Left cardiac atrium (tissue), 4 donors: ENCODE data around the gene KANK4. TPM values are rescaled to one million over a fixed set of nuclear protein-coding genes. Genes with fewer than 3 reads are reported as not detected.
"Not testable (repeated sequence)": the region's sequence is repeated elsewhere in the genome, so short reads cannot be mapped to it uniquely, and the experiment has no call there.

Experiments
- ATAC-seq, 2 donors: fragments of 200-7000 bp; cut with Tn5 transposase; one replicate each; pipeline ENCODE4 v1.9.1; 2020; ENCODE audit warnings: mild to moderate bottlenecking in 2 of 2, moderate library complexity in 2 of 2
- DNase-seq: peaks from one replicate; pipeline ENCODE4 v3.0.0-alpha.2; 2020
- intact Hi-C, 2 donors: fragments of 100-400 bp; cut with DNase I; formaldehyde crosslinking; loops; one replicate each; pipeline versions ENCODE4 v1.14.1 to v1.15.1; 2022 to 2023
- total RNA-seq, 2 donors: library from RNA; stranded (reverse); fragmentation: NEBNext Ultra II Directional; extraction: Animal tissue kit (Norgen Biotek cat#: 25700); gene quantifications; one replicate each; pipeline ENCODE4 v1.2.1, GENCODE V29; 2021
- donor health status: DM: no; HTN: yes; CAD: no.
- donor health status: DM: no; HTN: yes; CAD: no; lungs with severe emphysema.
- donor health status: DM: yes; HTN: yes; CAD: no.
- donor health status: Dilated cardiomyopathy.

The KANK4 gene
- total RNA-seq, 2 donors from 2014 or later = 1.4 to 4.0 TPM

GRCh38 chr1:62247391-62248168, 71.7 kb downstream of the KANK4 start:
- intact Hi-C loops = no loop called here
- no peak for ATAC-seq

GRCh38 chr1:62245201-62245600, 74.0 kb downstream of the KANK4 start:
- ATAC-seq (no peak), DNase-seq (no peak)
- intact Hi-C loops = no loop called here

More at GRCh38 chr1:62247391-62248168, 71.7 kb downstream of the KANK4 start:
- no peak for DNase-seq

- intact Hi-C loops, DNase-seq, ATAC-seq: not testable (repeated sequence)
Observed at GRCh38 chr1:62244380-62244779, 74.9 kb downstream of the KANK4 start.

GRCh38 chr1:62241371-62242131, 77.7 kb downstream of the KANK4 start:
- ATAC-seq (peak in 1 of 2 donors; percentile 47), DNase-seq (no peak)
- intact Hi-C loops = no loop called here

- ATAC-seq = no peak
- intact Hi-C loops = no loop called here
Observed at GRCh38 chr1:62240651-62241370, 78.4 kb downstream of the KANK4 start.

GRCh38 chr1:62239652-62240403, 79.4 kb downstream of the KANK4 start:
- DNase-seq, ATAC-seq, intact Hi-C loops: not testable (repeated sequence)

More at GRCh38 chr1:62240651-62241370, 78.4 kb downstream of the KANK4 start:
- no peak for DNase-seq

- DNase-seq (no peak), ATAC-seq (no peak)
- intact Hi-C loops = no loop called here
Observed at GRCh38 chr1:62238507-62238906, 80.7 kb downstream of the KANK4 start.

- ATAC-seq (no peak), DNase-seq (no peak)
- intact Hi-C loops = no loop called here
Observed at GRCh38 chr1:62237950-62238374, 81.3 kb downstream of the KANK4 start.

- intact Hi-C loops = no loop called here
- ATAC-seq = no peak
- DNase-seq = no peak
Observed at GRCh38 chr1:62237361-62237760, 81.9 kb downstream of the KANK4 start.

GRCh38 chr1:62235576-62235975, 83.7 kb downstream of the KANK4 start:
- intact Hi-C loops = no loop called here

GRCh38 chr1:62234688-62235087, 84.5 kb downstream of the KANK4 start:
- ATAC-seq = no peak
- intact Hi-C loops = no loop called here
- DNase-seq = no peak

More at GRCh38 chr1:62235576-62235975, 83.7 kb downstream of the KANK4 start:
- DNase-seq (no peak), ATAC-seq (no peak)

- ATAC-seq = no peak
- DNase-seq = no peak
- intact Hi-C loops = no loop called here
Observed at GRCh38 chr1:62233926-62234450, 85.2 kb downstream of the KANK4 start.

- intact Hi-C loops = no loop called here
- no peak for DNase-seq
- no peak for ATAC-seq
Observed at GRCh38 chr1:62232871-62233278, 86.4 kb downstream of the KANK4 start.

- intact Hi-C loops = no loop called here
- no peak for DNase-seq
Observed at GRCh38 chr1:62230718-62231117, 88.5 kb downstream of the KANK4 start.

GRCh38 chr1:62229932-62230331, 89.3 kb downstream of the KANK4 start:
- intact Hi-C loops = no loop called here
- DNase-seq (no peak), ATAC-seq (no peak)

More at GRCh38 chr1:62230718-62231117, 88.5 kb downstream of the KANK4 start:
- no peak for ATAC-seq

- ATAC-seq (no peak), DNase-seq (no peak)
- intact Hi-C loops = no loop called here
Observed at GRCh38 chr1:62229468-62229867, 89.8 kb downstream of the KANK4 start.

- peak in 1 of 2 donors; percentile 53 for ATAC-seq
- DNase-seq = no peak
- intact Hi-C loops = no loop called here
Observed at GRCh38 chr1:62228883-62229187, 90.4 kb downstream of the KANK4 start.

GRCh38 chr1:62228136-62228882, 90.9 kb downstream of the KANK4 start:
- intact Hi-C loops = no loop called here
- ATAC-seq = peak in 1 of 2 donors; percentile 15
- DNase-seq = no peak
